Colonic mucosa (tissue), 4 donors: ENCODE results near the gene RBMXL3. TPM values are rescaled to one million over a fixed set of nuclear protein-coding genes. Genes with fewer than 3 reads are reported as not detected.

Experiments
- DNase-seq: peaks from one replicate; pipeline ENCODE4 v3.0.0-alpha.2; 2020
- H3K27ac ChIP-seq: fragments of 200-600 bp; one replicate; pipeline ENCODE4 v1.8.0; 2021
- H3K27me3 ChIP-seq: fragments of 200-600 bp; one replicate; pipeline ENCODE4 v1.8.0; 2021
- H3K36me3 ChIP-seq: fragments of 200-600 bp; one replicate; pipeline ENCODE4 v1.8.0; 2021
- H3K4me1 ChIP-seq: fragments of 200-600 bp; one replicate; pipeline ENCODE4 v1.8.0; 2021; ENCODE audit warnings: mild to moderate bottlenecking
- H3K4me3 ChIP-seq: fragments of 200-600 bp; one replicate; pipeline ENCODE4 v1.8.0; 2021
- H3K9ac ChIP-seq, 2 donors: one replicate each; pipeline ENCODE4 v1.7.0; 2013; ENCODE audit warnings: control low read depth in 2 of 2, low read depth in 2 of 2, low read length in 2 of 2
- H3K9me3 ChIP-seq: fragments of 200-600 bp; one replicate; pipeline ENCODE4 v1.8.0; 2021
- CTCF ChIP-seq: fragments of 200-600 bp; IDR thresholded peaks from one replicate; pipeline ENCODE4 v1.8.0; 2022; ENCODE audit warnings: antibody characterized with exemption, mild to moderate bottlenecking
- intact Hi-C: fragments of 100-400 bp; cut with DNase I; formaldehyde crosslinking; loops from one replicate; pipeline ENCODE4 v1.14.1; 2022
- total RNA-seq, 2 donors: library from RNA; stranded (reverse); fragmentation: NEBNext Ultra II Directional in 1 of 2; extraction: Animal tissue kit (Norgen Biotek cat#: 25700) in 1 of 2; gene quantifications; one replicate each; pipeline ENCODE4 v1.2.1, GENCODE V29; 2021
- donor health status: healthy.
- donor health status: DM: no; HTN: no; CAD: no.
- donor health status: DM: no; HTN: no; CAD: no.

RBMXL3 gene
- total RNA-seq: not detected

- DNase-seq: no peak
- TF ChIP-seq CTCF: no peak
- intact Hi-C loops: no loop called here
- Histone ChIP-seq H3K27ac (no peak within 1 kb of the TSS), H3K9me3 (no peaks in the 10 kb centered on the region), H3K27me3 (no peaks in the 10 kb centered on the region), H3K4me3 (no peak within 1 kb of the TSS), H3K9ac (no peak within 1 kb of the TSS), H3K4me1 (no peaks in the 10 kb centered on the region), H3K36me3 (no peaks in the 10 kb centered on the region)
Observed at GRCh38 chrX:115189110-115189509, at the start of gene RBMXL3. Gene RBMXL3, plus strand, starts transcription at chrX:115189410. Its CDS starts 32 bp downstream, at chrX:115189442.

- Histone ChIP-seq H3K9ac (no peak overlapping the region), H3K4me3 (no peak overlapping the region), H3K9me3 (no peaks in the 10 kb centered on the region), H3K36me3 (no peaks in the 10 kb centered on the region), H3K27me3 (peaks cover 5% of the 10 kb centered on the region), H3K27ac (no peak overlapping the region), H3K4me1 (no peaks in the 10 kb centered on the region)
- no peak for DNase-seq
- TF ChIP-seq CTCF: no peak
- intact Hi-C loops: no loop called here
Observed at GRCh38 chrX:115142057-115142456, 47.2 kb upstream of the RBMXL3 start.

DNA sequence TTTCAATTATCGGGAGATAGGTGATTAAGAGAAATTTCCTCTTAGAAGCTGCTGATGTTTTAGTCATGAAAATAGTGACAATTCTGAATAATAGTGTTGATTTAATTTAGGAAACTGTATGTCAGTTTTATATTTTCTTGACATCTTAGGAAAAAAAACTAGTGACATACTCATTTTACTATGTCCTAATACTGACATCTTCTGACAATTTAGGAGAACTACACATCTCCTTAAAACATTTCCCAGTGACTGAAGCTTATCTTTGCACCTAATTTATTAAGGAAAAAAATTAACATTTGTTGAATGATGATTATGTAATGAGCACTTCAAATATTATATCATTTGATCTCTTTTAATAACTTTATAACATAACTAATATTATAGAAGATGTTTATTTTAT, 42.0 kb upstream of the RBMXL3 start:
- no peaks in the 10 kb centered on the region for H3K36me3 ChIP-seq
- no peaks in the 10 kb centered on the region for H3K27me3 ChIP-seq
- peak; percentile 30 for TF ChIP-seq CTCF
- H3K9ac ChIP-seq: no peak overlapping the region
- no peaks in the 10 kb centered on the region for H3K4me1 ChIP-seq
- no peak overlapping the region for H3K4me3 ChIP-seq
- no peak for DNase-seq
- intact Hi-C loops: loop anchor here (5.0 kb wide), 1 partner anchor 535 kb away; no protein-coding TSS in a partner anchor
- H3K27ac ChIP-seq: no peak overlapping the region
- no peaks in the 10 kb centered on the region for H3K9me3 ChIP-seq

- TF ChIP-seq CTCF: no peak
Observed at GRCh38 chrX:115173181-115173580, 16.0 kb upstream of the RBMXL3 start.

GRCh38 chrX:115174548-115174947, 14.7 kb upstream of the RBMXL3 start:
- no peak overlapping the region for H3K9ac ChIP-seq

More at GRCh38 chrX:115173181-115173580, 16.0 kb upstream of the RBMXL3 start:
- Histone ChIP-seq H3K27ac (no peak overlapping the region), H3K9ac (no peak overlapping the region), H3K27me3 (no peaks in the 10 kb centered on the region), H3K4me1 (no peaks in the 10 kb centered on the region), H3K9me3 (no peaks in the 10 kb centered on the region), H3K36me3 (no peaks in the 10 kb centered on the region), H3K4me3 (no peak overlapping the region)
- intact Hi-C loops: no loop called here
- no peak for DNase-seq

More at GRCh38 chrX:115174548-115174947, 14.7 kb upstream of the RBMXL3 start:
- Histone ChIP-seq H3K36me3 (no peaks in the 10 kb centered on the region), H3K27me3 (no peaks in the 10 kb centered on the region), H3K4me1 (no peaks in the 10 kb centered on the region), H3K4me3 (no peak overlapping the region), H3K27ac (no peak overlapping the region), H3K9me3 (no peaks in the 10 kb centered on the region)
- no peak for TF ChIP-seq CTCF
- DNase-seq: no peak
- intact Hi-C loops: no loop called here
